ENCODE results near the gene KSR2.
"Not testable (repeated sequence)": the region's sequence is repeated elsewhere in the genome, so short reads cannot be mapped to it uniquely, and the experiment has no call there.

KSR2 gene

GRCh38 chr12:117890137-117890536 lies 78.7 kb downstream of the KSR2 start:
- DNase-seq, result no peak

GRCh38 chr12:117889098-117889497 lies 79.7 kb downstream of the KSR2 start:
- no peak for DNase-seq

- no peak for DNase-seq
These were observed 83.6 kb downstream of the KSR2 start for GRCh38 chr12:117885211-117885610.

- DNase-seq, result no peak
These were observed 84.6 kb downstream of the KSR2 start for GRCh38 chr12:117884161-117884560.

GRCh38 chr12:117882603-117883184 lies 86.1 kb downstream of the KSR2 start:
- DNase-seq, result no peak

- no peak for DNase-seq
These were observed 86.6 kb downstream of the KSR2 start for GRCh38 chr12:117882181-117882580.

- no peak for DNase-seq
These were observed 87.3 kb downstream of the KSR2 start for GRCh38 chr12:117881517-117881916.

GRCh38 chr12:117878605-117879004 lies 90.2 kb downstream of the KSR2 start:
- DNase-seq, result no peak

- DNase-seq, result no peak
These were observed 92.4 kb downstream of the KSR2 start for GRCh38 chr12:117876436-117876816.

- peak; percentile 34 for DNase-seq
These were observed 92.9 kb downstream of the KSR2 start for GRCh38 chr12:117875744-117876435.

GRCh38 chr12:117874842-117875434 lies 93.9 kb downstream of the KSR2 start:
- DNase-seq, result peak; percentile 77

- not testable (repeated sequence) for DNase-seq
These were observed 94.6 kb downstream of the KSR2 start for GRCh38 chr12:117874198-117874597.

GRCh38 chr12:117872546-117873169 lies 96.1 kb downstream of the KSR2 start:
- DNase-seq, result no peak

GRCh38 chr12:117869551-117869950 lies 99.2 kb downstream of the KSR2 start:
- DNase-seq, result no peak

GRCh38 chr12:117867348-117867747 lies 101.4 kb downstream of the KSR2 start:
- DNase-seq, result no peak

GRCh38 chr12:117865505-117865904 lies 103.3 kb downstream of the KSR2 start:
- no peak for DNase-seq

- DNase-seq, result no peak
These were observed 105.6 kb downstream of the KSR2 start for GRCh38 chr12:117863002-117863709.

- no peak for DNase-seq
These were observed 107.1 kb downstream of the KSR2 start for GRCh38 chr12:117861691-117862090.

GRCh38 chr12:117860787-117861290 lies 108.0 kb downstream of the KSR2 start:
- not testable (repeated sequence) for DNase-seq

- DNase-seq, result no peak
These were observed 108.7 kb downstream of the KSR2 start for GRCh38 chr12:117860111-117860510.

- DNase-seq, result peak; percentile 58
These were observed 110.9 kb downstream of the KSR2 start for GRCh38 chr12:117857632-117858612.

- DNase-seq, result not testable (repeated sequence)
These were observed 111.7 kb downstream of the KSR2 start for GRCh38 chr12:117857139-117857538.
